ENCODE data around the gene REXO5. TPM values are rescaled to one million over a fixed set of nuclear protein-coding genes. Genes with fewer than 3 reads are reported as not detected.

REXO5 gene
- total RNA-seq, 2 donors from 2014 or later = 2.9 to 10.9 TPM

GRCh38 chr16:20812510-20812909 is 6.2 kb downstream of the REXO5 start:
- no peak overlapping the region for H3K4me3 ChIP-seq
- H3K9me3 ChIP-seq = no peaks in the 10 kb centered on the region
- no peaks in the 10 kb centered on the region for H3K4me1 ChIP-seq
- no peaks in the 10 kb centered on the region for H3K27me3 ChIP-seq
- intact Hi-C loops (cut with DNase I) = no loop called here
- TF ChIP-seq CTCF (IDR thresholded peaks at IDR 0.05) = no peak
- H3K36me3 ChIP-seq = no peaks in the 10 kb centered on the region
- DNase-seq = no peak
- H3K9ac ChIP-seq (ENCODE audit: low read depth in 2 of 2, low read length in 2 of 2) = no peak overlapping the region
- no peak overlapping the region for H3K27ac ChIP-seq

GRCh38 chr16:20814784-20815183 is 8.5 kb downstream of the REXO5 start:
- no peaks in the 10 kb centered on the region for H3K36me3 ChIP-seq
- no peaks in the 10 kb centered on the region for H3K27me3 ChIP-seq
- H3K4me3 ChIP-seq = no peak overlapping the region
- TF ChIP-seq CTCF (IDR thresholded peaks at IDR 0.05) = no peak
- H3K27ac ChIP-seq = no peak overlapping the region
- no peaks in the 10 kb centered on the region for H3K9me3 ChIP-seq
- no peaks in the 10 kb centered on the region for H3K4me1 ChIP-seq
- no peak for DNase-seq
- intact Hi-C loops (cut with DNase I) = no loop called here
- H3K9ac ChIP-seq (ENCODE audit: low read depth in 2 of 2, low read length in 2 of 2) = no peak overlapping the region

- Histone ChIP-seq H3K36me3 (no peaks in the 10 kb centered on the region), H3K4me1 (no peaks in the 10 kb centered on the region)
- TF ChIP-seq CTCF (IDR thresholded peaks at IDR 0.05) = no peak
These were observed 12.7 kb downstream of the REXO5 start for GRCh38 chr16:20818929-20819585.

GRCh38 chr16:20821682-20822081 is 15.4 kb downstream of the REXO5 start:
- Histone ChIP-seq H3K9ac (ENCODE audit: low read depth in 2 of 2, low read length in 2 of 2) (no peak overlapping the region), H3K9me3 (no peaks in the 10 kb centered on the region), H3K36me3 (no peaks in the 10 kb centered on the region), H3K4me1 (no peaks in the 10 kb centered on the region), H3K27ac (no peak overlapping the region), H3K27me3 (no peaks in the 10 kb centered on the region), H3K4me3 (no peak overlapping the region)
- DNase-seq = no peak
- intact Hi-C loops (cut with DNase I) = no loop called here
- TF ChIP-seq CTCF (IDR thresholded peaks at IDR 0.05) = no peak

More at GRCh38 chr16:20818929-20819585, 12.7 kb downstream of the REXO5 start:
- H3K9ac ChIP-seq (ENCODE audit: low read depth in 2 of 2, low read length in 2 of 2) = no peak overlapping the region
- H3K27me3 ChIP-seq = no peaks in the 10 kb centered on the region
- intact Hi-C loops (cut with DNase I) = no loop called here
- H3K4me3 ChIP-seq = no peak overlapping the region
- DNase-seq = no peak
- no peak overlapping the region for H3K27ac ChIP-seq
- H3K9me3 ChIP-seq = no peaks in the 10 kb centered on the region

- Histone ChIP-seq H3K27ac (no peak overlapping the region), H3K27me3 (no peaks in the 10 kb centered on the region), H3K36me3 (no peaks in the 10 kb centered on the region)
These were observed 16.4 kb downstream of the REXO5 start for GRCh38 chr16:20822521-20823325.

More at GRCh38 chr16:20822521-20823325, 16.4 kb downstream of the REXO5 start:
- Histone ChIP-seq H3K4me1 (no peaks in the 10 kb centered on the region), H3K9ac (ENCODE audit: low read depth in 2 of 2, low read length in 2 of 2) (no peak overlapping the region), H3K4me3 (no peak overlapping the region), H3K9me3 (no peaks in the 10 kb centered on the region)
- no peak for DNase-seq
- TF ChIP-seq CTCF (IDR thresholded peaks at IDR 0.05) = no peak
- intact Hi-C loops (cut with DNase I) = no loop called here
